ENCODE measurements around the gene SLC27A5.

GRCh38 chr19:58480831-58481230 is 31.0 kb downstream of the SLC27A5 start:
- TF ChIP-seq, protein P1, sequence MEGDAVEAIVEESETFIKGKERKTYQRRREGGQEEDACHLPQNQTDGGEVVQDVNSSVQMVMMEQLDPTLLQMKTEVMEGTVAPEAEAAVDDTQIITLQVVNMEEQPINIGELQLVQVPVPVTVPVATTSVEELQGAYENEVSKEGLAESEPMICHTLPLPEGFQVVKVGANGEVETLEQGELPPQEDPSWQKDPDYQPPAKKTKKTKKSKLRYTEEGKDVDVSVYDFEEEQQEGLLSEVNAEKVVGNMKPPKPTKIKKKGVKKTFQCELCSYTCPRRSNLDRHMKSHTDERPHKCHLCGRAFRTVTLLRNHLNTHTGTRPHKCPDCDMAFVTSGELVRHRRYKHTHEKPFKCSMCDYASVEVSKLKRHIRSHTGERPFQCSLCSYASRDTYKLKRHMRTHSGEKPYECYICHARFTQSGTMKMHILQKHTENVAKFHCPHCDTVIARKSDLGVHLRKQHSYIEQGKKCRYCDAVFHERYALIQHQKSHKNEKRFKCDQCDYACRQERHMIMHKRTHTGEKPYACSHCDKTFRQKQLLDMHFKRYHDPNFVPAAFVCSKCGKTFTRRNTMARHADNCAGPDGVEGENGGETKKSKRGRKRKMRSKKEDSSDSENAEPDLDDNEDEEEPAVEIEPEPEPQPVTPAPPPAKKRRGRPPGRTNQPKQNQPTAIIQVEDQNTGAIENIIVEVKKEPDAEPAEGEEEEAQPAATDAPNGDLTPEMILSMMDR (IDR thresholded peaks at IDR 0.05) = no peak
- TF ChIP-seq POLR2A (IDR thresholded peaks at IDR 0.05) = no peak

Data from testis (tissue), 2 donors.